Measurements from ENCODE around the gene EIF5A2.

The EIF5A2 gene

DNA sequence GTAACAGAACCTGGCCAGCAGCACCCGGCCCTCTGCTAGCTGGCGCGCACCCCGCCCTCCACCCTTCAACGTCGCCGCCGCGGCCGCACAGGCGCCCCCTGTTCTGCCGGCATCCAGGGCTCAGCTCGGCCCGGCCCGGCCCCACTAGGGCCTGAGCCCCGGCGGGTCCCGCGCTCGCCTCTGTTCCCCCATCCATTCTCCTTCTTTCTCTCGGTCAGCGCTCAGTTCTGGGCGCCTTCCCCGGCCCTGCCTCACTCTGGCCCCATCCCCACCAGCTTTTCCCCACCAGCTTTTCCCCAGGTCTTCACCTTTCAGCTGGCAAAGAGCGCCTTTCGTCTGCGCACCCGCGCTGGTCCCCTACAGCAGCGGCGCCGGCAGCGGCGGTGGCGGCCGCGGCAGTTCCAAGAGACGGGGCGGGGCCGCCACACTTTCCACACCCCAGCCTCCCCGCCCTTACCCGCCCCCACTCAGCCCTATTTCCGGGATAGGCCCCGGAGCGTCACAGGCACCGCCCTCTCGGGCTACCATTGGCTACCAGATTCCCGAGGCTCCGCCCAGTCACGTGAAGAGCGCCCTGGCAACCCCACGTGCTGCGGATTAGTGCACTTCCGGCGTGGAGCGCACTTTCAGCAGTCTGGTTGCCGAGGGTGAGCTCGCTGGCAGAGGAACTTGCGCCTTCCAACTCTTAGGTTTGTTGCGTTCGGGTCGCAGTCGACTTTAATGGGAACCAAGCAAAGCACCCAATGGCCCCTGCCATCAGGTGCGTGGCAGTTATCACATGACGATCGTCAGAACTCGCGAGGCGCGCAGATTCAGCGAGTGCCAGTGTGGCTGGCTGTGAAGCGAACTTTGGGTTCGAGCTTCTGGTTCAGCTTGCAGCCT is at the start of gene EIF5A2:
EIF5A2 (minus strand) TSS at position 403 of the 882 bp plus-strand sequence. CDS start 831 bp downstream, outside the sequence.
- no peak for TF ChIP-seq CTCF (IDR thresholded peaks at IDR 0.05)
- no peak for TF ChIP-seq ZFX (IDR thresholded peaks at IDR 0.05; ENCODE audit: borderline replicate concordance)

GRCh38 chr3:170956647-170957046 is 48.2 kb upstream of the EIF5A2 start:
- no peak overlapping the region for H3K27ac ChIP-seq
- no peak for TF ChIP-seq CTCF (IDR thresholded peaks at IDR 0.05)
- TF ChIP-seq ZFX (IDR thresholded peaks at IDR 0.05; ENCODE audit: borderline replicate concordance) = no peak

More for the DNA sequence above, at the start of gene EIF5A2:
- H3K27ac ChIP-seq = 0 out of 2 replicates have a peak within 1 kb of the TSS, but pooled peaks have one; percentile 16

DNA sequence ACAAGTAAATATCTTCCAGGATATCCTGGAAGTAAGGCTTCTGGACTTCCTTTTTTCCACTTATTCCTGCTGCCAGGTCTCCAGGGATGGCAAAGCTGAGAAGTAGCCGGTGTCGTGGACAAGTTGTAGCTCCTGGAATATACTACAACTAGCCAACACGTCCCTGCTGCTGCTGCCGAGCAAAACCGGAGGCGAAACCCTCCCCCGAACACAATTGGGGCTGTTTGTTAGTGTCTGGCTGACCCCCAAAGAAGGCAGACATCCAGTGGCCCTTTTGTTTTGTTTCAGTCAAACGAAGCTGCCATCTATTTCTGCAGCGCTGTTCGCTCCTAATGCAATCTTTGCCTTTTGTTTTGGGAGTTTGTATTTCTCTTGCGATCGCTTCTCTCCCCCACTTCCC is 45.3 kb upstream of the EIF5A2 start:
- H3K27ac ChIP-seq = no peak overlapping the region
- TF ChIP-seq CTCF (IDR thresholded peaks at IDR 0.05) = no peak
- TF ChIP-seq ZFX (IDR thresholded peaks at IDR 0.05; ENCODE audit: borderline replicate concordance) = no peak

DNA sequence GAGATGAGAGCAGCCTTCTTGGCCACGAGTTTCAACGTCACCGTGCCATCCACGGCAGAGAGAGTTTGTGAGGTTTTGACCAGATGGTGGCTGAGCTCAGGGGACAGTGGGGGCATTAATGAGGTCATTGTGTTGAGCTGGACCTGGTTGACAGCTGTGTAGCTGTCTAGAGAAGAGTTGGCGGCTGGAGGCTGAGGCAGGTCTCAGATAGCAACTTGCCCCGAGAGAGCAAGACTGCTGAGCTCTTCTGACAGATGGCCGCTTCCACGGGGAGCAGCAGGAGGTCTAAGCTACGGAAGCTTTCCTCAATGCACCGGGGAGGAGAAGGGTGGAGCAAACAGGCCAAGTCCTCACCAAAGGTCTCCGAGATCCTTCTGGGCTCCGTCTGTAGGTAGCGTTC is 44.8 kb upstream of the EIF5A2 start:
- no peak for TF ChIP-seq CTCF (IDR thresholded peaks at IDR 0.05)
- no peak for TF ChIP-seq ZFX (IDR thresholded peaks at IDR 0.05; ENCODE audit: borderline replicate concordance)
- no peak overlapping the region for H3K27ac ChIP-seq

- no peak overlapping the region for H3K27ac ChIP-seq
- no peak for TF ChIP-seq ZFX (IDR thresholded peaks at IDR 0.05; ENCODE audit: borderline replicate concordance)
- no peak for TF ChIP-seq CTCF (IDR thresholded peaks at IDR 0.05)
Observed at GRCh38 chr3:170949211-170949610, 40.8 kb upstream of the EIF5A2 start.

GRCh38 chr3:170947018-170947769 is 38.8 kb upstream of the EIF5A2 start:
- no peak for TF ChIP-seq ZFX (IDR thresholded peaks at IDR 0.05; ENCODE audit: borderline replicate concordance)
- TF ChIP-seq CTCF (IDR thresholded peaks at IDR 0.05) = no peak

More at GRCh38 chr3:170947018-170947769, 38.8 kb upstream of the EIF5A2 start:
- H3K27ac ChIP-seq = no peak overlapping the region

All from 22Rv1 (cell line).